Suprapubic skin (tissue), 4 donors: Measurements from ENCODE around the gene DNAJC1.

Source experiments
- CTCF ChIP-seq, 2 donors: fragments of 200-600 bp in 1 of 2; fragments of 450-650 bp in 1 of 2; sonication (generic) in 1 of 2; IDR thresholded peaks; one replicate each; pipeline ENCODE4 v1.5.1; 2016 to 2019; ENCODE audit warnings: antibody characterized with exemption in 2 of 2, mild to moderate bottlenecking in 1 of 2, moderate library complexity in 1 of 2
- EP300 ChIP-seq: sonication (generic); formaldehyde crosslinking; IDR thresholded peaks from one replicate; pipeline ENCODE4 v1.6.1; 2017; ENCODE audit warnings: antibody characterized with exemption
- POLR2A ChIP-seq, 2 donors: fragments of 450-650 bp; IDR thresholded peaks; one replicate each; pipeline ENCODE4 v1.6.1; 2017; ENCODE audit warnings: antibody characterized with exemption in 2 of 2, mild to moderate bottlenecking in 2 of 2, moderate library complexity in 2 of 2
- POLR2AphosphoS5 ChIP-seq, 3 donors: sonication (generic); formaldehyde crosslinking; IDR thresholded peaks; one replicate each; pipeline ENCODE4 v1.6.1; 2017; ENCODE audit warnings: antibody characterized with exemption in 3 of 3

GRCh38 chr10:21950566-21950965, 53.0 kb downstream of the DNAJC1 start:
- TF ChIP-seq CTCF (IDR thresholded peaks at IDR 0.05): no peak
- TF ChIP-seq POLR2AphosphoS5 (IDR thresholded peaks at IDR 0.05): no peak
- TF ChIP-seq POLR2A (IDR thresholded peaks at IDR 0.05): no peak
- TF ChIP-seq EP300: no peak
